SHP77 treated with DMSO at 0.1 percent for 48 hours (cell line): Measurements from ENCODE around the gene DAB2.
A peak's percentile ranks its signal among the peaks of the same experiment; 100 is the strongest.

Experiments used
- DNase-seq: peaks from one replicate; lab custom pipeline; 2025; lab: John Stamatoyannopoulos, UW

DAB2 gene

DNA sequence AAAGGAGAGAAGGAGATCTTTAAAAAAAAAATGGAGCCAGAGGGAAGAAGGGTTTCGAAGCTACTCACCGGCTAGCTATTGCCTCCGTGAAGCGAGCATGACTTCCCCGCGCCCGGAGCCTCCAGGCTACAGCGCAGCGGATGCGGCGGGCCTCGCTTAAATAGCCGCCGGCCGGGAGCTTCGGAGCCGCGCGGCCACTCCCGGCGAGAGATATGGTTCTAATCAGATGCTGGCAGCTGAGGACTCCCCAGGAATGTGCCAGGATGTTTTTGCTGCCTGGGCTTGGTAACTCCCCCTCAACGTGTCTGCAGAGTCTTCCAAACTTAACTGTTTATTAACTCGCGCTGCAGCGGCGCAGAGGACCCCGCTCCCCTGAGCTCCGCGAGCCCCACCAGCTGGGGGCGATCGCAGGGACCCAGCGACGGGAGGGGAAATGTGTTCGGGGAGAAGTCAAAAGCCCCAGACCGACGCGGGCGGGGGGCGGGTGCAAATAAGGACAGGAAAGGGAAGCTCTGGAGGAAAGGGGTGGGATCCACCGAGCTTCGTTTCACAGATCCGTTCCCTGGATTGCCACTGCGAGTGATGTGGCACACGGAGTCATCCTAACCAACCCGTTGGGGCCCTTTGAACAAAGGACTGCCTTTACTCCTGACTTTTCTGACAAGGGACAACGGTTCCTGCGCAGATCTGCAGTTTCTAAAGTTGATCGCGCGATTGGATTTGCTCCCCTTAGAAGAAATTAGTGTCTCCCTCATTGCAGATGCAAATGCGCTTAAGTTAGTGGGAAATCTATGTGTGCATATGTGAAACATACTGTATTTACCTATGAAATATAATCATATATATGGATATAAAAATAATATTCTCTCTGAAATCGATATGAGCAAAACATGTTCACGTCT is at the start of gene DAB2:
DAB2 (minus strand) TSS at position 245 of the 902 bp plus-strand sequence. CDS start 30,660 bp downstream, outside the sequence.
- peak; percentile 99 for DNase-seq

DNA sequence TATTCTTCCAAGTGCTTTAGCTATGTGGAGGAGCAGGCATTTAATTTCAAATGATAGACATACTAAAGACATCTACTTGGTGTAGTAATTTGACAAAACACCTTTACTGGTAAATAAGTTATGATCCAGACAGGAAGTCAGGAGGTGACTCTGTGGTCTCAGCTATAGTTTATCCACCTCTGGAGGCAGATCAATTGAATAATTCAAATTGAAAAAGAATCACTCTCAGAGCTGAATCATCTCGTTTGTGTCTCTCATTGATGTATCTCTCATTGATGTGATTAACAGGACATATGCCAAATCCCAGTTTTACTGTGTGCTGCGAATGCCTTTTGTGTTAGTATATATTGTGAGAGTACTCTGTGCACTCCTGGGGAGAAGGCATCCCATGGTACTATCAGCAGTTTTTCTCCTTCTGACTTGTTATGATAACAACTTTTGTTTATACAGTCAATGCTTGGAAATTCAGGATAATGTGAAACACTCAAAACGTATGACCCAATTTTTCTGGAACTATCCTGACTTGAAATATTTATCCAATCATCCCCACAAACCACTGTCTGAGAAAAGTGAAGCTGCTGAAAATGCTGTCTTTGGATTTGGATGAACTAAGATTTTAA is 48.5 kb upstream of the DAB2 start:
- DNase-seq: no peak

DNA sequence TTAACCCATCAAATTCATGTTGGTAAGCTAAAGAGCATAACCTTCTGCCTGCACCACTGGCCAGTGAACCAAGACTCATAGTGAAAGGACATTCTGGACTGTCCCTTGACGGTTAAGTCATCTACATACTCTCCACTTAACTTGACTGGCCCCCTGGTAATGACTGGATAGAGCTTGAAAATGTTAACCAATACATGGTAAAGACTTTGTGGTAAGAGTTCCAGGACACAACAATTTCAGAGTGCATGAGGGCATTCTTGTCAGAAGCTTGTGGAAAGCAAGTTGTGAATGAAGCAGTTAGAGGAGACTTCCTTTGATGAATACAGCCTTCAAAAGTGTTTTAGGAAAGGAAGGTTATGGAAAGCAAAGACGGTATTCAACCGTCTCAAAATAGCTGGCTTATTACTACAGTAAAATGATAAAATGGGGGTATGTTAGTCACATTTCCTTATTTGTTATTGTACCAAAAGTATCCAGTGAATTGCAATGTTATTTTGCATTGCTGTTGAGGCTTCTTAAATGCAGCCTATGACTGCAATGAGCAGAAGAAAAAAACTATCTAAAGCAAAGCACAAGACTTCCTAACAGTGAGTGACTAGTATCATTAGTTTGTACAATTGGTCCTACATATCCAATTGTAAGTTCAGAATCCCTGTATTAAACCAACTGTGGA is 47.2 kb upstream of the DAB2 start:
- no peak for DNase-seq

DNA sequence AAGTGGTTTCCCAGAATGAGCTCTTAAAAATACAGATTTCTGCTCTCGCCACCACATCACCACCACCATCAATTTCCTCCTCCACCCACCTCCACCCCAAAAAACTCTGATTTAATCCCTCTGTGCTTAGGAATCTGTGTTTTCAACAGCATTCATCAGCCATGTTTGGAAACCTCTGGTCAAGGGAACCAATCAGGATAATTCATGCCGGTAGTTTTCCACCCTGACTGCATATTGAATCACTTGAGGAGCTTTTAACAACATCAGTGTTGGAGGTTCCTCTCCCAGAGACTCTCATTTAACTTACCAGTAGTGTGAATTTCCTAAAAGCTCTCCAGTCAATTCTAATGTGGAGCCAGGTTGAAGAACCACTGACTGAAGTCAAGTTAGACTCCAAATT is 46.0 kb upstream of the DAB2 start:
- no peak for DNase-seq

DNA sequence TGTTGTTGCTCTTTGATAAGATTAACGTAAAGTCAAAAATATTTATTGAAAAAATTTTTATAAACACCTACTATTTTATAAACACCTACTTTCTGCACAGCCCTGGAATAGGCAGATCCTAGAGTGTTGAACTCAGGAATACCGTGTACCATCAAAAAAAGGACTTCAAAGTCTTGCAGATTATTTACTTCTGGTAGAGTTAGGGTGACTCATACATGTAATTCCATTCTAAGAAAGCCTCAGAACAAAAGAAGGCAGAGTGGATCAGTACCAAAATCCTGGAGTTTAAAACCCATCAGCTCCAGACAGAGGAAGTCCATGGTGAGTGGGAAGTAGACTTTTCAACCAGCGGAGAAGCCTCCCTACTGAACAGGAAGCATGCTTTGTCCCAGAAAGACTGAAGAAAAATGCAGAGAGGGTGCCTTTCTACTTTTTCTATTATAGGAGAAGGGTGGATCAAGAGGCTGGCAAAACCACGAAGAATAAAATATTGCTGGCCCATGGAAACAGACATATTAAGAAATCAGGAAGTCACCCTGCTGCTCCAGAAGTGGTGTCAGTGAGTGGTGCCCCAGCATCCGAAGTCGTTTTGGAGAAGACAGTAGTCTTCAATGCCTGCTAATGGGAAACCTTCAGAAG is 45.1 kb upstream of the DAB2 start:
- no peak for DNase-seq

DNA sequence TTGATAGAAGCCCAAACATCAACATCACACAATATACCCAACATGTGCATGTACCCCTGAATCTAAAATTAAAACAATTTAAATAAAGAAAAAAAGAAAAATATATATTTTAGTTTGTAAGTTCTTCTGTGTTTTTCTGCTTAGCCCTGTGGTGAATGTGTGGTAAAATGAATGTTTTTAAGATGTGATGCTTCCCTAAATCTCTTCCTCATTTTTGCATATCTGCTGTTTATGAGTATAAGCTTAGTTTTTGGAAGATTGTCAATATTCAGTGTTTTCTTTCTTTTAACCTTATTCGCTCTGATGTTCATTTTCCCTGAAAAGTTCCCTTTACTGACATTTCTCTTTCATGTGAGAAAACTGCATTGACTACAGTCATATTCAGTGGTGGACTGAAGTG is 44.4 kb upstream of the DAB2 start:
- no peak for DNase-seq

DNA sequence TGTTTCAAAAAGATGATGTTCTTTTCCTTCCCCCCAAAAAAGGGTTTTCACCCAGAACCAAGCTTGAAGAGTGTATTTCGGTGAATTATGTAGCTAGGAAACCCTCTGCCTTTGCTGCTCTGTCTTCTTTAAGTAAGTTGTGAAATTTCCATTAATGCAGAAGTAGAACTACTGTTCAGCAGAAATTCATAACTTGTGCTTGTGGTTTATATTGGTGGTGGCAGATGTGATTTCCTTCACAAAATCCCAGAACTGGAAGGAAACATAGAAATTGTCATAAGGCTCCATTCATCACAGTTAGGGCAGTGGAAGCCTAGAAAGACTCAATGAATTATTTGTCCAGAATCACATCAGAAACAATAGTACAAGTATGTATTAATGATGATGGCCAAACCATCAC is 42.1 kb upstream of the DAB2 start:
- DNase-seq: no peak

DNA sequence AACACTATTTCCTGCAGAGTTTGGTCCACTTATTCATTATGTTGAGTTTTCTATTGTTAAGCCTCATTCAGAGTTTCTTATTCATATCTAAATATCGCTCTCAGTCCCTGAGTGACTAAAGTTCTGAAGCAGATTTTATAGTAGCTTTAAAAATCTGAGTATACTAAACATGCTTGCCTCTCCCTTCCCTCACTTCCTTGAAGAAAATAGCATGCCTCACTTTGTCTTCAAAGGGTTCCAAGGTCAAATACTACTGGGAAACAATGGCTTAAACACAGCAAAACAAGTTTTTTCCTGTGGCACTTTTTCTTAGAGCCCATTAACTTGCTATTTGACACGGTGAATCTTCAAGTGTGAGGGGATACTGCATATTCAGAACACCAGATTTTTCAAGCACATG is 41.1 kb upstream of the DAB2 start:
- no peak for DNase-seq

DNA sequence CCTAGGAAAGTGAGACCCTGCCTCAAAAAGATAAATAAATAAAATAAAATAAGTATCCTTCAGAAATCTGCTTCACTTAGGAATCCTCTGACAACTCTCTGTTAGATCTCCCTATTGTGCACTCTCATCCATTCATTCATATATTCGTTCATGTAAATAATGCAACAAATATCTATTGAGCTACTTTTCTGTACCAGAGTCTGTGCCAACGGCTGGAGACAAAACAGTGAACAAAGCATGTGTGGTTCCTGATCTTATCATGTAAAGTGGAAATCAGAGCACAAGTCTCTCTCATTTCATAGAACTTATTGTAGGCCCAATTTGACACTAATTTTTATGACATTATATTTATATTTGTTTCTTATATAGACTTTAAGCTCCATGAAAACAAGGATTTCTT is 40.3 kb upstream of the DAB2 start:
- no peak for DNase-seq

DNA sequence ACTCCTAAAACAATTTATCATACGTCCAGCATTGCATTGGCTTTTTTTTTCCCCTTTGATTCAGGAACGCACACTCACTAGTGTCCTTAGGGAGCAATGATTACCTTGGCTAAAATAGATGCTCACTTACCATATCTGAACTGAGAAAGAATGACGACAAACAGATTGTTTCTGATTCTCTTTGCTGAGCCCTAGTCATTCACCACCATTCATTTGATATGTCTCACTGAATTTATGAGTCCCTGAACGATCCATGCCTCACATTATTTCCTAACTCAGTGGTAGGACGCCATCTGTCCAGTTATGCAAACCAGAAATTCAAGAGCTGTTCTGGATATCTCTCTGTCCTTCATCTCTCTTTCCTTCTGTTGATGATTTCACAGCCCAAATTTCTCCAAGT is 39.3 kb upstream of the DAB2 start:
- no peak for DNase-seq

DNA sequence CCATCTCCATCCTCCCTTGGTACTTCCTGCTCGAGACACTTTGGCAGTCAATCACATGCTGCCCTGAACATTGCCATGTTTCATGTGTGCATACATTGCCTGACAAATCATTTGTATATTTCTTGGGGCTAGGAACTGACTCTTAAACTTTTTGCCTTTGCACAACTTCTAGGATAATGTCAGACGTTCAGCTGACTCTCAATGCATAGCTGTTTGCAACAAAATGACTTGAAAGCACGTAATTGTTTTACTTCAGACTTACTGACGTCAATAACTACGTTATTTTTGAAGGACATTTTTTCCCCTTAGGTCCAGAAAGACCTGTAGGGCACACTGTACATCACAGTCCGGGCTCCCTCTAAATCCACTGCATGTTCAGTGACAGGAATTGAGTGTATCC is 37.4 kb upstream of the DAB2 start:
- no peak for DNase-seq

DNA sequence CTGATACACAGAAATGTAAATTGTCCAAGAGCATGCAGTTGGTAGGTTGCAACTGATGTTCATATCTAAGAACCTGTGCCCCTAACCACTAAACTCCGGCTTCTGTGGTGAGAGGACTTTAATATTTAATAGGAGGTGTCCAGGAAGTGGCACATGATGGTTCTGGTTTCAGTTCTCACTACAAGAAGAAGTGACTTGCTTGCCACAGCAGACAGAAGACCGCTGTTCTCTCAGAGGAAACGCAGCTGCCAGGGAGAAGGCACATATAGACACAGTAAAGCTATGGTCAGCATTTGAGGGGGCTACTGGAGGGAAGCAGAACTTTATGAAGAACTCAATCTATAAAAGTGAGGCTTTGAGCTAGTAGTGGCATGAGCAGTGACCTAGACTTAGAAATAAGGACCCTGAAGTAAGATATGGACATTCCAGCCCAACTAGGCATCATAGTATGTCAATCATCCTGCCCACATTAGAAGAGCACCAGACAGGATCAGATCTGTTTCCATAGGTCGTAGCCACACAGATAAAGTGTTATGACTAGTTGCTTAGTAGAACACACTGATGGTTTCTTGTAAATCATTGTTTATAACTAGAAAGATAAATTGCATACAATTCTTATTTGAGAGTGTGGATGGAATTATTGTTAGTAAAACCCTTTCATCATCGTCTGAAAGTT is 36.4 kb upstream of the DAB2 start:
- no peak for DNase-seq

DNA sequence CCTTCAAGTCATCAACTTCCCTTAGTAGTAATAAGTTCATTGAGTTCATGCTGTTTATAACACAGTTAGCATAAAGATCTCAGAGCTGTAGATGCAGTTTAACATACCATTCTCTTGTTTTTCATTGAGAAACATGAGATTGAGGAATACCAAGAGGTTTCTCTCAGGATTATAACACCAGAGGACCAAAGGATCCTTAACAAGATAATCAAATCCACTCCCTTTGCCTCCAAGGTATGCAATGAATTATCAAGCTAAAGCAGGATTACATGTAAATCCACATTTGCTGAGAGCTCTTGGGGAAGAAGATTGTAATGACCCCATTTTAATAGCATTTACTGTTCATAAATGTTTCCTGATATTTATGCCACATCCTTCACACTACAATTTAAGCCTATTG is 35.1 kb upstream of the DAB2 start:
- no peak for DNase-seq

DNA sequence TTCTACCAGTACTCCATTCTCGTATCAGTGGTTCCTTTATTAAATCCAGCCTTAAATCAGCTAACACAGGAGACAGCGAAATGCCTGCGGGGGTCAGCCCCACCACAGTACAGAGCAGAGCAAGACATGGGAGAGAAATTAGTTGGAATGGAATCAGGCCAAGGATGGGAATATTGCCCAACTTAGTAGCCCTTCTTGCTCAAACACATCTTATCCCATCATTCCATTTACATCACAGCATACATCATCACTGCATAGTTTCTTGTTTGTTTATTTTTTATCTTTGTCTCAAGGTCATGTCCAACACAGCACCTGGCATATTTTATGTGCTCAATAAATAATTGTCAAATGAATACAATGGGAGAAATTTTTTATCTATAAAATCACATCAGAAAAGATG is 34.3 kb upstream of the DAB2 start:
- peak; percentile 65 for DNase-seq

DNA sequence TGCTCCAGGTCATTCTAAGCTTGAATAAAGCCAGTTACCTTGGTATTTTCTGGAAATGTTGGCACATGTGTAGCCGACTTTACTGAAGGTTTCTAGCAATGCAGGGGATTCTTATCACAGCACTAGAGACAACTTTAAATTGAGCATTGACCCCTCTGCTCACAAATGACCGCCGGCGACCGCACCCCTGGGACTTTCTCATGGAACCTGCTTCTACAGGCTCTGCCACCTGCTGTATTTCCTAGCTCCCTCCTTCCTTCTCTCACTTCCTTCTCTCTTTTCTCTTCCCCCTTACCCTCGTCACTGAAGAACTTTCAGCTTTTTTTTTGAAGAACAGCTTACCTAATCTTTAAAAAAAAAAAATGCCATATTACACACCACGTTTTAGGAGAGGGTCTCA is 30.9 kb upstream of the DAB2 start:
- no peak for DNase-seq

DNA sequence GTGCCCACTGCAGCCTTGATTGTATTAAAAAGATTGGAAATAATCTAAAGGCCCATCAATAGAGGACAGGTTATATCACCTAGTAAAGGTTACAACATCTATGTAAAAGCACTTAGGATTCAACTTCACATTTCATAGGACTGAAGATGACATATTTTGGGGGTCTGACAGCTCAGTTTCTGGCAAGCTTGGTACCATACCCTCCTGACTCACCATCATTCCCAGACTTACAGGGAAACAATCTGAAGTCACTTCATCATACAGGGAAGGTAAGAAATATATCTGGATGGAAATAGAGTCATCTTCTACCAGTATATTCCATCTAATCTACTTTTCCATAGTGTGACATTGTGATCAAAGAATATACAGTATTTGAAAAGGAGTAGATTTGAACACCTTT is 28.8 kb upstream of the DAB2 start:
- no peak for DNase-seq

DNA sequence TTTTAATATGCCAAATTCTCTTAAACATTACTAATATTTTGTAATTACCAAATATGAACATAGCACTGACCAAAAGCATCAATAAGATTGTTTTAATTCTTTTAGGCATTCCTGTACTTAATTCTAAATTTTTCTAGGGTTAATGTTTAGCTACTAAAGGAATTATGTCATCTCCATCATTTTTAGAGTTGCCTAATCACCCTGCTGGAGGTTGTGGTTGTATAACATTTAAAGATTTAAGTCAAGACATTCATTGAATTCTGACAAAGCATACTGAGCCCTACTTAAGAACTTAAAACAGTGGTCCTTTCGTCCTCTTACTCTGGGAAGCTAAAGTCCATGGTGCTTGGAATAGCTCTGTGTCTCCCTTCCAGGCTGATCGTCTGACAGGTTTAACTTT is 28.1 kb upstream of the DAB2 start:
- no peak for DNase-seq

DNA sequence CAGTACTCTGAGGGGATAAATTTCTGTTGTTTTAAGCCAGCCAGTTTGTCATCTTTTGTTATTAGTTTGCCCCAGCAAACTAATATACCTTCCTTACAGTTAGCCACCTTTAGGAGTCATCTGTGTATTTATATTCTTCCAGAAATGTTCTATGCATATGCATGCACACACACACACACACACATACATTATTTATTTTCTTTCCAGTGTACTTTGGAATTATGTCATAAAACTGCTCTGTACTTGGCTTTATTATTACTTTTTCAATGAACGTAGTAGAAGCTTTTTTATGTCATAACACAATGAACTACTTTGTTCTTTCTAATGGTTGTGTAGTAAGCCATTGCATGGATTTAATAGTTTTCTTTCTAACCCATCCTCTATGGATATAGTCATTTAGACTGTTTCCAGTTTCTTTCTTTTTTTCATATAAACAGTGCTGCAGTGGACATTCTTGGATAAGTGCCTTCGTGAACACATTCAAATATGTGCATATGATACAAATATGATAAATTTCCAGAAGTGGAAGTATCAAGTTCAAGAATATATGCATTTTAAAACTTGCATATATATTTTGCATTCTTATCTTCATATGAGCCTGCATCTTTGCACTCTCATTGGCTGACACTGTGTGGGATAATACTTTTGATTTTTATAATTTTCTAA is 26.6 kb upstream of the DAB2 start:
- no peak for DNase-seq

DNA sequence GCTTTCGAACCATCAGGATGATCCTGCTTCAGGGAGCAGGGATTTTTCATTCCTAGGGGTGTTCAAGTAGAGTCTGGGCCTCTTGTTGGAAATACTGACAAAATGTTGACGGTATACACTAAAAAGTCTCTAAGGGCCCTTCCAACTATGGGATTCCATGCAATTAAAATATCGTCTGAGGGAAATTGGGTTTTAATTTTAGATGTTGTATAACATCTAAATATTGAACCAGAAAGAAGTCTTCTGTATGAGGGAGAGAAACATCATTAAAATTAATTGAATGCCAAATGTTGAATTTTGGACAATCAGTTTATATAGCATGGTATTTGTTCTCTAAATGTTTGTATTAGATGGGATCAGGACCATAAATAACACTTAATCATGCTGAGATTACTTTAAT is 25.7 kb upstream of the DAB2 start:
- no peak for DNase-seq

DNA sequence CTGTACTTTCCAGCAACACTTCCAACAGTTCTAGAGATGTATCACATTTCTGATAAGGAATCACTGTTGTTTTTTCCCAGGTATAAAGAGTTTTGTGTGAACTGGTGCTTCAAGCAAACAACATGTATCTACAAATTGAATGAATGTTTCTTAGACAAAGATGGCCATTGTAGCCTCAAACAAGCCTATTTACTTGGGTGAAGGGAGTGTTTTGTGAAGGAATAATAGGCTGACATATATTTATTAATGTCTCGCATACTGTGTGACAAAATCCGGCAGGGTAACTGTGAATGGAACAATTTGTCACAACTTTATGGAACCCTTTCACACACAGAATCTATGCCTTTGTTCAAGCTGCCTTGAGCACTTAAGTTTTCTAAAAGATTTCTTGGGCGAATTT is 24.8 kb upstream of the DAB2 start:
- DNase-seq: no peak

DNA sequence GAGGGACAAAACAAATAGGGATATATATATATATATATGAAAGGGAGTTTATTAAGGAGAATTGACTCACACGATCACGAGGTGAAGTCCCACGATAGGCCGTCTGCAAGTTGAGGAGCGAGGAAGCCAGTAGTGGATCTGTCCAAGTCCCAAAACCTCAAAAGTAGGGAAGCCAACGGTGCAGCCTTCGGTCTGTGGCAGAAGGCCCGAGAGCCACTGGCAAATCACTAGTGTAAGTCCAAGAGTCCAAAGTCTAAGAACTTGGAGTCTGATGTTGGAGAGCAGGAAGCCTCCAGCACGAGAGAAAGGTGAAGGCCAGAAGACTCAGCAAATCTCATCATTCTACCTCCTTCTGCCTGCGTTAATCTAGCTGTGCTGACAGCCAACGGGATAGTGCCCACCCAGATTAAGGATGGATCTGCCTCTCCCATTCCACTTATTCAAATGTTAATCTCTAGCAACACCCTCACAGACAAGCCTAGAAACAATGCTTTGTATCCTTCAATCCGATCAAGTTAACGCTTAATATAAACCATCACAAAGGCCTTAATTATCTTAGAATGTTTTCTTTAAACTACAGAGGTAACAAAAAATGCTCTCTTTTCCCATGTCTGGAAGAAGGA is 23.8 kb upstream of the DAB2 start:
- DNase-seq: no peak
